ENCODE measurements around the gene SLC22A17. TPM values are rescaled to one million over a fixed set of nuclear protein-coding genes. Genes with fewer than 3 reads are reported as not detected.

Gene SLC22A17

Small RNA genes lying within 50 kb of the gene (small RNA-seq; reads per million reads assigned to genes)
- not detected for gene MIR208A (ENCODE audit: low read depth)

Data from mesenchymal stem cell (in vitro differentiated cells and primary cell).